ENCODE measurements around the gene SPDYE3.

DNA sequence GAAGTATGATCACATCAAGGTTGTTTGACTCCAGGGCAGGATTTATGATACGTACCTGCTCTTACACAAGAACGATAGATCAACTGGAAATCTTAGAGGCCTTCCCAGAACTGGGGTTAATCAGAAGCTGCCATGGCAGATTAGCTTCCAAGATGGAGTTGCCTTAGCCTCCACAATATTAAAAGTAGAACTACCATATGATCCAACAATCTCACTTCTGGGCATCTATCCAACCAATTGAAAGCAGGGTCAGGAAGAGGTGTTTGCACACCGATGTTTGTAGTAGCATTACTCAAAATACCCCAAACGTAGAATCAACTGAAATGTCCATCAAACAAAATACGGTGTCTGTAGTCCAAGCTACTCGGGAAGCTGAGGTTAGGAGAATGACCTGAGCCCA lies 57.0 kb downstream of the SPDYE3 start:
- TF ChIP-seq, protein P1, sequence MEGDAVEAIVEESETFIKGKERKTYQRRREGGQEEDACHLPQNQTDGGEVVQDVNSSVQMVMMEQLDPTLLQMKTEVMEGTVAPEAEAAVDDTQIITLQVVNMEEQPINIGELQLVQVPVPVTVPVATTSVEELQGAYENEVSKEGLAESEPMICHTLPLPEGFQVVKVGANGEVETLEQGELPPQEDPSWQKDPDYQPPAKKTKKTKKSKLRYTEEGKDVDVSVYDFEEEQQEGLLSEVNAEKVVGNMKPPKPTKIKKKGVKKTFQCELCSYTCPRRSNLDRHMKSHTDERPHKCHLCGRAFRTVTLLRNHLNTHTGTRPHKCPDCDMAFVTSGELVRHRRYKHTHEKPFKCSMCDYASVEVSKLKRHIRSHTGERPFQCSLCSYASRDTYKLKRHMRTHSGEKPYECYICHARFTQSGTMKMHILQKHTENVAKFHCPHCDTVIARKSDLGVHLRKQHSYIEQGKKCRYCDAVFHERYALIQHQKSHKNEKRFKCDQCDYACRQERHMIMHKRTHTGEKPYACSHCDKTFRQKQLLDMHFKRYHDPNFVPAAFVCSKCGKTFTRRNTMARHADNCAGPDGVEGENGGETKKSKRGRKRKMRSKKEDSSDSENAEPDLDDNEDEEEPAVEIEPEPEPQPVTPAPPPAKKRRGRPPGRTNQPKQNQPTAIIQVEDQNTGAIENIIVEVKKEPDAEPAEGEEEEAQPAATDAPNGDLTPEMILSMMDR (IDR thresholded peaks at IDR 0.05), result no peak
- no peak for TF ChIP-seq POLR2AphosphoS5 (IDR thresholded peaks at IDR 0.05)
